ENCODE results near the gene CD1C. TPM values are rescaled to one million over a fixed set of nuclear protein-coding genes. Genes with fewer than 3 reads are reported as not detected.

Gene CD1C
- total RNA-seq, 1 experiment from 2014 or later: not detected

DNA sequence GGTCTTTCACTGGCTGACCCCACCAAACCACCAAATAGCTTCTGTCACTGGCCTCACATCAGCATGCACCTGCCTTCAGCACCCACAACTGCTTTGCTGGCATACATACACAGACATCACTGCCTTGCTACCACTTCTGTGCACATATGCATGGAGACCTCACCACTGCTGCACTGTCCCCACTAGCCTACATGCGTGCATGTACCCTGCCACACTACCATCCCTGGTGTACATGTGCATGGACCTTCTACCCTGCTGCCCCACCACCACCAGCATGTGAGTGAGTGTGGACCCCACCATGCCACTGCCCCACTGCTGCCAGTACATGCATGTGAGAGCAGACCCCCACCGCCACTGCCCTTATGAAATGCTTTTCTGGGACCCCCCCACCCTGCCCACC, 6.1 kb downstream of the CD1C start:
- Mint-ChIP-seq H3K4me1 (no peaks in the 10 kb centered on the region), H3K27me3 (ENCODE audit: low read depth) (no peaks in the 10 kb centered on the region), H3K9me3 (peaks cover 6% of the 10 kb centered on the region), H3K27ac (no peak overlapping the region), H3K36me3 (no peaks in the 10 kb centered on the region), H3K4me3 (no peak overlapping the region)
- POLR2A ChIA-PET: no interaction called here
- no peak for DNase-seq (ENCODE audit: low spot score)
- TF ChIP-seq, protein P1, sequence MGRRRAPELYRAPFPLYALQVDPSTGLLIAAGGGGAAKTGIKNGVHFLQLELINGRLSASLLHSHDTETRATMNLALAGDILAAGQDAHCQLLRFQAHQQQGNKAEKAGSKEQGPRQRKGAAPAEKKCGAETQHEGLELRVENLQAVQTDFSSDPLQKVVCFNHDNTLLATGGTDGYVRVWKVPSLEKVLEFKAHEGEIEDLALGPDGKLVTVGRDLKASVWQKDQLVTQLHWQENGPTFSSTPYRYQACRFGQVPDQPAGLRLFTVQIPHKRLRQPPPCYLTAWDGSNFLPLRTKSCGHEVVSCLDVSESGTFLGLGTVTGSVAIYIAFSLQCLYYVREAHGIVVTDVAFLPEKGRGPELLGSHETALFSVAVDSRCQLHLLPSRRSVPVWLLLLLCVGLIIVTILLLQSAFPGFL (CRISPR knock-in tag; IDR thresholded peaks at IDR 0.05; ENCODE audit: borderline replicate concordance): no peak
- TF ChIP-seq ZNF317 (CRISPR knock-in tag; IDR thresholded peaks at IDR 0.05; ENCODE audit: borderline replicate concordance, low read depth): no peak
- no peak for TF ChIP-seq ZNF671 (CRISPR knock-in tag; IDR thresholded peaks at IDR 0.05)
- no peak for TF ChIP-seq ZNF219 (CRISPR knock-in tag; IDR thresholded peaks at IDR 0.05; ENCODE audit: borderline replicate concordance)
- TF ChIP-seq, protein P2, sequence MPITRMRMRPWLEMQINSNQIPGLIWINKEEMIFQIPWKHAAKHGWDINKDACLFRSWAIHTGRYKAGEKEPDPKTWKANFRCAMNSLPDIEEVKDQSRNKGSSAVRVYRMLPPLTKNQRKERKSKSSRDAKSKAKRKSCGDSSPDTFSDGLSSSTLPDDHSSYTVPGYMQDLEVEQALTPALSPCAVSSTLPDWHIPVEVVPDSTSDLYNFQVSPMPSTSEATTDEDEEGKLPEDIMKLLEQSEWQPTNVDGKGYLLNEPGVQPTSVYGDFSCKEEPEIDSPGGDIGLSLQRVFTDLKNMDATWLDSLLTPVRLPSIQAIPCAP (CRISPR knock-in tag; IDR thresholded peaks at IDR 0.05): no peak
- TF ChIP-seq TEAD1 (CRISPR knock-in tag; IDR thresholded peaks at IDR 0.05): no peak
- TF ChIP-seq GTF2I (CRISPR knock-in tag; conservative IDR thresholded peaks at IDR 0.05): no peak
- no peak for TF ChIP-seq NFATC4 (CRISPR knock-in tag; IDR thresholded peaks at IDR 0.05)
- TF ChIP-seq OVOL2 (CRISPR knock-in tag; IDR thresholded peaks at IDR 0.05; ENCODE audit: borderline replicate concordance): no peak
- CTCF ChIA-PET: no interaction called here
- ATAC-seq: no peak

DNA sequence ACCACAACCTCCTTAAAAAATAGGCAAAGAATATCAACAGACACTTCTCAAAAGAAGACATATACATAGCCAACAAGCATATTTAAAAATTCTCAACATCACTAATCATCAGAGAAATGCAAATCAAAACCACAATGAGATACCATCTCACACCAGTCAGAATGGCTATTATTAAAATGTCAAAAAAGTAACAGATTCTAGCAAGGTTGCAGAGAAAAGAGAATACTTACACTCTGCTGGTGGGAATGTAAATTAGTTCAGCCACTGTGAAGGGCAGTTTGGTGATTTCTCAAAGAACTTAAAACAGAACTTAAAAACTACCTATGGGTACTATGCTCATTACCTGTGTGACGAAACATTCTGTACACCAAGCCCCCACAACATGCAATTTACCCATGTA, 20.9 kb downstream of the CD1C start:
- CTCF ChIA-PET: no interaction called here
- Mint-ChIP-seq H3K27me3 (ENCODE audit: low read depth) (no peaks in the 10 kb centered on the region; the same call in 1 of the 2 replicates), H3K36me3 (no peaks in the 10 kb centered on the region; the same call in 1 of the 2 replicates), H3K9me3 (peaks cover 27% of the 10 kb centered on the region), H3K4me3 (no peak overlapping the region), H3K27ac (no peak overlapping the region), H3K4me1 (no peaks in the 10 kb centered on the region)
- DNase-seq (ENCODE audit: low spot score) (no peak), ATAC-seq (no peak)
- no peak for TF ChIP-seq USF1 (CRISPR knock-in tag; IDR thresholded peaks at IDR 0.05)
- no peak for TF ChIP-seq MXD4 (CRISPR knock-in tag; IDR thresholded peaks at IDR 0.05; ENCODE audit: borderline replicate concordance)
- TF ChIP-seq CBFB (CRISPR knock-in tag; IDR thresholded peaks at IDR 0.05; ENCODE audit: low read depth): no peak
- no peak for TF ChIP-seq PRRX2 (CRISPR knock-in tag; IDR thresholded peaks at IDR 0.05)
- TF ChIP-seq, protein P3, sequence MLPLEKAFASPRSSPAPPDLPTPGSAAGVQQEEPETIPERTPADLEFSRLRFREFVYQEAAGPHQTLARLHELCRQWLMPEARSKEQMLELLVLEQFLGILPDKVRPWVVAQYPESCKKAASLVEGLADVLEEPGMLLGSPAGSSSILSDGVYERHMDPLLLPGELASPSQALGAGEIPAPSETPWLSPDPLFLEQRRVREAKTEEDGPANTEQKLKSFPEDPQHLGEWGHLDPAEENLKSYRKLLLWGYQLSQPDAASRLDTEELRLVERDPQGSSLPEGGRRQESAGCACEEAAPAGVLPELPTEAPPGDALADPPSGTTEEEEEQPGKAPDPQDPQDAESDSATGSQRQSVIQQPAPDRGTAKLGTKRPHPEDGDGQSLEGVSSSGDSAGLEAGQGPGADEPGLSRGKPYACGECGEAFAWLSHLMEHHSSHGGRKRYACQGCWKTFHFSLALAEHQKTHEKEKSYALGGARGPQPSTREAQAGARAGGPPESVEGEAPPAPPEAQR (CRISPR knock-in tag; IDR thresholded peaks at IDR 0.05): no peak
- no peak for TF ChIP-seq GTF2I (CRISPR knock-in tag; conservative IDR thresholded peaks at IDR 0.05)
- no peak for TF ChIP-seq MAX (CRISPR knock-in tag; IDR thresholded peaks at IDR 0.05)
- no peak for TF ChIP-seq USF2 (CRISPR knock-in tag; IDR thresholded peaks at IDR 0.05)
- no peak for TF ChIP-seq FOXJ3 (CRISPR knock-in tag; IDR thresholded peaks at IDR 0.05; ENCODE audit: borderline replicate concordance)
- no peak for TF ChIP-seq ZNF232 (CRISPR knock-in tag; IDR thresholded peaks at IDR 0.05)
- TF ChIP-seq ZBTB43 (CRISPR knock-in tag; IDR thresholded peaks at IDR 0.05): no peak
- TF ChIP-seq ATF6 (CRISPR knock-in tag; IDR thresholded peaks at IDR 0.05): no peak
- no peak for TF ChIP-seq FOXP1 (CRISPR knock-in tag; IDR thresholded peaks at IDR 0.05; ENCODE audit: borderline replicate concordance)
- TF ChIP-seq JAZF1 (CRISPR knock-in tag; IDR thresholded peaks at IDR 0.05): no peak
- TF ChIP-seq, protein P4, sequence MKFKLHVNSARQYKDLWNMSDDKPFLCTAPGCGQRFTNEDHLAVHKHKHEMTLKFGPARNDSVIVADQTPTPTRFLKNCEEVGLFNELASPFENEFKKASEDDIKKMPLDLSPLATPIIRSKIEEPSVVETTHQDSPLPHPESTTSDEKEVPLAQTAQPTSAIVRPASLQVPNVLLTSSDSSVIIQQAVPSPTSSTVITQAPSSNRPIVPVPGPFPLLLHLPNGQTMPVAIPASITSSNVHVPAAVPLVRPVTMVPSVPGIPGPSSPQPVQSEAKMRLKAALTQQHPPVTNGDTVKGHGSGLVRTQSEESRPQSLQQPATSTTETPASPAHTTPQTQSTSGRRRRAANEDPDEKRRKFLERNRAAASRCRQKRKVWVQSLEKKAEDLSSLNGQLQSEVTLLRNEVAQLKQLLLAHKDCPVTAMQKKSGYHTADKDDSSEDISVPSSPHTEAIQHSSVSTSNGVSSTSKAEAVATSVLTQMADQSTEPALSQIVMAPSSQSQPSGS (CRISPR knock-in tag; IDR thresholded peaks at IDR 0.05; ENCODE audit: borderline replicate concordance, low read depth): no peak
- no peak for TF ChIP-seq CREM (CRISPR knock-in tag; IDR thresholded peaks at IDR 0.05)
- TF ChIP-seq SP1 (CRISPR knock-in tag; conservative IDR thresholded peaks at IDR 0.05): no peak
- no peak for TF ChIP-seq FOXK1 (CRISPR knock-in tag; IDR thresholded peaks at IDR 0.05)
- no peak for TF ChIP-seq ESRRA (CRISPR knock-in tag; IDR thresholded peaks at IDR 0.05; ENCODE audit: borderline replicate concordance)
- POLR2A ChIA-PET: no interaction called here
